Mesenchymal stem cell (in vitro differentiated cells and primary cell): Measurements from ENCODE around the gene CCDC141.
A peak's percentile ranks its signal among the peaks of the same experiment; 100 is the strongest.

Experiments used
- DNase-seq: peaks from one replicate; pipeline ENCODE4 v3.0.0-alpha.2; 2013
- H2AFZ ChIP-seq: one replicate; pipeline ENCODE4 v1.6.1; 2013; ENCODE audit warnings: low read depth, mild to moderate bottlenecking, control low read depth, inconsistent platforms, low read length, moderate library complexity
- H2AK5ac ChIP-seq: 2 replicates; pipeline ENCODE4 v1.6.1; 2013; ENCODE audit warnings: low read length, moderate library complexity, mild to moderate bottlenecking, inconsistent platforms; ENCODE audit not compliant: severe bottlenecking
- H2BK120ac ChIP-seq: one replicate; pipeline ENCODE4 v1.6.1; 2013; ENCODE audit warnings: low read depth, mild to moderate bottlenecking, inconsistent platforms, low read length, moderate library complexity
- H2BK12ac ChIP-seq, 2 experiments: one replicate each; pipeline ENCODE4 v1.6.1; 2013; ENCODE audit warnings: inconsistent platforms in 2 of 2, low read length in 2 of 2, mild to moderate bottlenecking in 2 of 2, moderate library complexity in 2 of 2, control low read depth in 1 of 2
- H2BK15ac ChIP-seq: one replicate; pipeline ENCODE4 v1.6.1; 2013; ENCODE audit warnings: mild to moderate bottlenecking, low read depth, inconsistent platforms; ENCODE audit not compliant: poor library complexity, severe bottlenecking
- H2BK5ac ChIP-seq: 2 replicates; pipeline ENCODE4 v1.6.1; 2013; ENCODE audit warnings: low read depth, mild to moderate bottlenecking, low read length, control low read depth, inconsistent platforms; ENCODE audit not compliant: poor library complexity, severe bottlenecking
- H3K14ac ChIP-seq, 2 experiments: one replicate each; pipeline ENCODE4 v1.6.1; 2013; ENCODE audit warnings: inconsistent platforms in 2 of 2, low read length in 2 of 2, control low read depth in 1 of 2, mild to moderate bottlenecking in 1 of 2, moderate library complexity in 1 of 2
- H3K18ac ChIP-seq, 2 experiments: one replicate each; pipeline ENCODE4 v1.6.1; 2013; ENCODE audit warnings: inconsistent platforms in 2 of 2, low read length in 2 of 2, control low read depth in 1 of 2, low read depth in 1 of 2, mild to moderate bottlenecking in 1 of 2
- H3K23ac ChIP-seq, 2 experiments: one replicate each; pipeline ENCODE4 v1.6.1; 2013; ENCODE audit warnings: inconsistent platforms in 2 of 2, low read length in 2 of 2, mild to moderate bottlenecking in 2 of 2, moderate library complexity in 2 of 2, control low read depth in 1 of 2
- H3K27ac ChIP-seq: 2 replicates; pipeline ENCODE4 v1.5.1; 2013; ENCODE audit warnings: mild to moderate bottlenecking, moderate library complexity, low read length, control low read depth, inconsistent platforms; ENCODE audit not compliant: poor library complexity, severe bottlenecking
- H3K27me3 ChIP-seq, 2 experiments: 2 replicates each; pipeline versions ENCODE4 v1.6.1 to v1.7.0; 2013; ENCODE audit warnings: low read length in 2 of 2, mild to moderate bottlenecking in 2 of 2, moderate library complexity in 2 of 2, control low read depth in 1 of 2, inconsistent platforms in 1 of 2; ENCODE audit not compliant: control insufficient read depth in 1 of 2, insufficient read depth in 1 of 2
- H3K36me3 ChIP-seq, 2 experiments: 2 replicates each; pipeline versions ENCODE4 v1.6.1 to v1.7.0; 2013; ENCODE audit warnings: low read length in 2 of 2, control low read depth in 1 of 2, inconsistent platforms in 1 of 2, low read depth in 1 of 2, mild to moderate bottlenecking in 1 of 2; ENCODE audit not compliant: insufficient read depth in 2 of 2, control insufficient read depth in 1 of 2
- H3K4ac ChIP-seq, 2 experiments: one replicate each; pipeline ENCODE4 v1.6.1; 2013; ENCODE audit warnings: inconsistent platforms in 2 of 2, low read length in 2 of 2, mild to moderate bottlenecking in 2 of 2, moderate library complexity in 2 of 2, control low read depth in 1 of 2, low read depth in 1 of 2
- H3K4me1 ChIP-seq: 2 replicates; pipeline ENCODE4 v1.6.1; 2013; ENCODE audit warnings: low read depth, low read length, control low read depth; ENCODE audit not compliant: control insufficient read depth, insufficient read depth
- H3K4me2 ChIP-seq: 2 replicates; pipeline ENCODE4 v1.6.1; 2013; ENCODE audit warnings: low read length, mild to moderate bottlenecking, inconsistent platforms; ENCODE audit not compliant: poor library complexity, severe bottlenecking
- H3K4me3 ChIP-seq, 2 experiments: 2 replicates each; pipeline versions ENCODE4 v1.5.1 to v1.7.0; 2013; ENCODE audit warnings: low read length in 2 of 2, mild to moderate bottlenecking in 2 of 2, control low read depth in 1 of 2, low read depth in 1 of 2; ENCODE audit not compliant: insufficient read depth in 1 of 2
- H3K79me1 ChIP-seq: replicated peaks from 2 replicates; pipeline ENCODE4 v1.6.1; 2013; ENCODE audit warnings: mild to moderate bottlenecking, control low read depth, low read length, inconsistent platforms; ENCODE audit not compliant: poor library complexity, severe bottlenecking
- H3K9ac ChIP-seq: 2 replicates; pipeline ENCODE4 v1.7.0; 2013; ENCODE audit warnings: mild to moderate bottlenecking, low read length, moderate library complexity
- H3K9me3 ChIP-seq: 2 replicates; pipeline ENCODE4 v1.7.0; 2013; ENCODE audit warnings: mild to moderate bottlenecking, low read length; ENCODE audit not compliant: control insufficient read depth
- H4K8ac ChIP-seq: one replicate; pipeline ENCODE4 v1.6.1; 2013; ENCODE audit warnings: inconsistent platforms, mild to moderate bottlenecking, low read length, moderate library complexity
- H4K91ac ChIP-seq: one replicate; pipeline ENCODE4 v1.6.1; 2013; ENCODE audit warnings: mild to moderate bottlenecking, low read length, inconsistent platforms
- WGBS: methylation state at CpG from one replicate; pipeline ENCODE4 v1.1.7; 2013; ENCODE audit warnings: mixed read lengths; 5-methylcytosine and 5-hydroxymethylcytosine counted together

CCDC141 gene

GRCh38 chr2:179044500-179044899 lies 5.4 kb downstream of the CCDC141 start:
- Histone ChIP-seq H2BK120ac (no peak overlapping the region), H3K79me1 (no peaks in the 10 kb centered on the region), H2AFZ (no peak overlapping the region), H2BK12ac (no peak overlapping the region), H3K27ac (no peak overlapping the region), H4K8ac (no peak overlapping the region), H2BK5ac (no peak overlapping the region), H2AK5ac (no peak overlapping the region), H3K9me3 (no peaks in the 10 kb centered on the region), H3K4ac (no peak overlapping the region), H3K4me2 (no peak overlapping the region), H3K27me3 (no peaks in the 10 kb centered on the region), H3K4me3 (no peak overlapping the region), H3K18ac (no peak overlapping the region), H4K91ac (no peak overlapping the region), H3K36me3 (no peaks in the 10 kb centered on the region), H3K23ac (no peak overlapping the region), H3K9ac (no peak overlapping the region), H3K14ac (no peak overlapping the region), H3K4me1 (no peaks in the 10 kb centered on the region), H2BK15ac (no peak overlapping the region)
- 85% methylated on average over 3 of the region's 3 CpGs for WGBS
- DNase-seq = no peak

GRCh38 chr2:179037807-179038206 lies 12.1 kb downstream of the CCDC141 start:
- Histone ChIP-seq H3K79me1 (no peaks in the 10 kb centered on the region), H3K4me2 (no peak overlapping the region), H2AFZ (no peak overlapping the region), H2BK15ac (no peak overlapping the region), H3K36me3 (no peaks in the 10 kb centered on the region), H3K18ac (no peak overlapping the region), H3K4me1 (no peaks in the 10 kb centered on the region), H3K27ac (no peak overlapping the region), H3K27me3 (no peaks in the 10 kb centered on the region), H2AK5ac (no peak overlapping the region), H2BK12ac (no peak overlapping the region), H3K23ac (no peak overlapping the region), H3K14ac (no peak overlapping the region), H2BK5ac (no peak overlapping the region), H4K91ac (no peak overlapping the region), H2BK120ac (no peak overlapping the region), H3K4me3 (no peak overlapping the region), H3K9ac (no peak overlapping the region), H3K4ac (no peak overlapping the region), H3K9me3 (no peaks in the 10 kb centered on the region), H4K8ac (no peak overlapping the region)
- 94% methylated on average over 2 of the region's 4 CpGs for WGBS
- no peak for DNase-seq

GRCh38 chr2:179036353-179036905 lies 13.5 kb downstream of the CCDC141 start:
- Histone ChIP-seq H3K4me3 (no peak overlapping the region), H2BK5ac (no peak overlapping the region), H2AK5ac (no peak overlapping the region), H3K9ac (no peak overlapping the region), H3K4me1 (no peaks in the 10 kb centered on the region), H2AFZ (no peak overlapping the region), H4K8ac (no peak overlapping the region), H3K14ac (no peak overlapping the region), H2BK15ac (no peak overlapping the region), H3K9me3 (no peaks in the 10 kb centered on the region), H3K4ac (no peak overlapping the region), H3K36me3 (no peaks in the 10 kb centered on the region), H4K91ac (no peak overlapping the region), H2BK120ac (no peak overlapping the region), H3K23ac (no peak overlapping the region), H3K18ac (no peak overlapping the region), H3K27ac (no peak overlapping the region), H2BK12ac (no peak overlapping the region), H3K4me2 (no peak overlapping the region), H3K27me3 (no peaks in the 10 kb centered on the region), H3K79me1 (no peaks in the 10 kb centered on the region)
- WGBS = 80% methylated on average over 3 of the region's 4 CpGs
- DNase-seq = no peak

- WGBS = 82% methylated on average over 1 of the region's 2 CpGs
- Histone ChIP-seq H3K9ac (peak overlapping the region; percentile 60), H3K4ac (no peak overlapping the region)
Observed at GRCh38 chr2:179031731-179032408, 18.1 kb downstream of the CCDC141 start.

More at GRCh38 chr2:179031731-179032408, 18.1 kb downstream of the CCDC141 start:
- Histone ChIP-seq H2BK12ac (no peak overlapping the region), H2BK15ac (no peak overlapping the region), H2AK5ac (no peak overlapping the region), H3K27ac (peak overlapping the region; percentile 53), H3K27me3 (no peaks in the 10 kb centered on the region), H3K23ac (no peak overlapping the region), H4K8ac (no peak overlapping the region), H3K79me1 (no peaks in the 10 kb centered on the region), H3K9me3 (no peaks in the 10 kb centered on the region), H3K36me3 (no peaks in the 10 kb centered on the region), H2AFZ (no peak overlapping the region), H2BK120ac (no peak overlapping the region), H2BK5ac (no peak overlapping the region), H3K4me3 (peak overlapping the region in 1 of 2 experiments; percentile 71), H3K4me1 (no peaks in the 10 kb centered on the region), H3K14ac (no peak overlapping the region), H4K91ac (no peak overlapping the region), H3K18ac (no peak overlapping the region), H3K4me2 (no peak overlapping the region)
- DNase-seq = no peak
